Choroid plexus epithelial cell (primary cell): ENCODE results near the gene TYSND1.
"Not testable (repeated sequence)": the region's sequence is repeated elsewhere in the genome, so short reads cannot be mapped to it uniquely, and the experiment has no call there.

ENCODE experiments used
- DNase-seq: peaks from one replicate; pipeline ENCODE4 v3.0.0-alpha.2; 2010; ENCODE audit warnings: low read depth
- H3K4me3 ChIP-seq: 2 replicates; pipeline ENCODE4 v1.5.1; 2011; ENCODE audit warnings: low read depth, mild to moderate bottlenecking, control low read depth, low read length, moderate library complexity
- CTCF ChIP-seq: conservative IDR thresholded peaks from 2 replicates; pipeline ENCODE4 v1.5.1; 2011; ENCODE audit warnings: low read depth, mild to moderate bottlenecking, control low read depth, inconsistent platforms, low read length, moderate library complexity

TYSND1 gene

GRCh38 chr10:70125918-70126552 lies 20.5 kb downstream of the TYSND1 start:
- H3K4me3 ChIP-seq = no peak overlapping the region
- TF ChIP-seq CTCF = no peak
- no peak for DNase-seq

- no peak for TF ChIP-seq CTCF
- H3K4me3 ChIP-seq = no peak overlapping the region
- DNase-seq = no peak
Measured at GRCh38 chr10:70124918-70125317, 21.6 kb downstream of the TYSND1 start.

GRCh38 chr10:70124415-70124814 lies 22.1 kb downstream of the TYSND1 start:
- no peak overlapping the region for H3K4me3 ChIP-seq
- no peak for DNase-seq
- TF ChIP-seq CTCF = no peak

GRCh38 chr10:70123817-70124216 lies 22.7 kb downstream of the TYSND1 start:
- H3K4me3 ChIP-seq = no peak overlapping the region
- TF ChIP-seq CTCF = no peak
- no peak for DNase-seq

GRCh38 chr10:70123166-70123565 lies 23.3 kb downstream of the TYSND1 start:
- not testable (repeated sequence) for H3K4me3 ChIP-seq, DNase-seq

- no peak overlapping the region for H3K4me3 ChIP-seq
- DNase-seq = peak; percentile 43
Measured at GRCh38 chr10:70122742-70123141, 23.8 kb downstream of the TYSND1 start.

GRCh38 chr10:70121281-70121949 lies 25.1 kb downstream of the TYSND1 start:
- no peak overlapping the region for H3K4me3 ChIP-seq
- TF ChIP-seq CTCF = no peak
- no peak for DNase-seq

More at GRCh38 chr10:70122742-70123141, 23.8 kb downstream of the TYSND1 start:
- TF ChIP-seq CTCF = no peak
